HEK293 (cell line): ENCODE measurements around the gene SETD1B.

Source experiments
- CTCF ChIA-PET: fragments of 350-600 bp; formaldehyde crosslinking; extraction: SDS; loops from one replicate; lab custom pipeline; 2021; ENCODE audit warnings: antibody characterized with exemption; lab: Yijun Ruan, JAX
- POLR2A ChIA-PET: fragments of 300-600 bp; formaldehyde crosslinking; extraction: SDS; loops from one replicate; lab custom pipeline; 2020; ENCODE audit warnings: antibody characterized with exemption, inconsistent platforms; lab: Yijun Ruan, JAX
- H3K27ac ChIP-seq: fragments of 200-500 bp; sonication (Bioruptor generic); 2 replicates; pipeline ENCODE4 v1.5.1; 2014; ENCODE audit warnings: low read depth, low read length, control low read depth, inconsistent platforms; ENCODE audit errors: extremely low read depth
- H3K36me3 ChIP-seq, 2 experiments: fragments of 200-500 bp in 1 of 2; sonication (Bioruptor generic) in 1 of 2; 1 replicate in 1 of 2; 2 replicates in 1 of 2; pipeline ENCODE4 v1.5.1; 2014 to 2017; ENCODE audit warnings: inconsistent platforms in 2 of 2, low read length in 2 of 2; ENCODE audit not compliant: control insufficient read depth in 2 of 2, insufficient read depth in 1 of 2
- H3K4me1 ChIP-seq: fragments of 200-500 bp; sonication (Bioruptor generic); 2 replicates; pipeline ENCODE4 v1.5.1; 2014; ENCODE audit warnings: mild to moderate bottlenecking, low read length, inconsistent platforms; ENCODE audit not compliant: control insufficient read depth, insufficient read depth
- H3K4me3 ChIP-seq: 2 replicates; pipeline ENCODE4 v1.5.1; 2011; ENCODE audit warnings: low read depth, mild to moderate bottlenecking, control low read depth, low read length, moderate library complexity
- H3K9me3 ChIP-seq: fragments of 200-500 bp; sonication (Bioruptor generic); 2 replicates; pipeline ENCODE4 v1.5.1; 2014; ENCODE audit warnings: low read depth, low read length, inconsistent platforms; ENCODE audit not compliant: control insufficient read depth, insufficient read depth
- KLF10 ChIP-seq: fragments of 450-650 bp; IDR thresholded peaks from 2 replicates; pipeline ENCODE4 v1.5.1; 2018; ENCODE audit warnings: missing biosample characterization, mild to moderate bottlenecking, missing genetic modification characterization
- KLF17 ChIP-seq: fragments of 450-650 bp; formaldehyde crosslinking; IDR thresholded peaks from 2 replicates; pipeline ENCODE4 v1.5.1; 2016; ENCODE audit warnings: missing biosample characterization, missing genetic modification characterization
- MZF1 ChIP-seq: fragments of 450-650 bp; formaldehyde crosslinking; IDR thresholded peaks from 2 replicates; pipeline ENCODE4 v1.5.1; 2017; ENCODE audit warnings: missing biosample characterization, missing genetic modification characterization, borderline replicate concordance
- PRDM4 ChIP-seq: fragments of 450-650 bp; formaldehyde crosslinking; IDR thresholded peaks from 2 replicates; pipeline ENCODE4 v1.5.1; 2017; ENCODE audit warnings: missing biosample characterization, missing genetic modification characterization
- SETDB1 ChIP-seq: IDR thresholded peaks from one replicate; pipeline ENCODE4 v1.6.1; 2017; ENCODE audit warnings: mild to moderate bottlenecking, low read length, moderate library complexity, mixed read lengths; ENCODE audit not compliant: insufficient read length
- SP2 ChIP-seq: fragments of 450-650 bp; formaldehyde crosslinking; IDR thresholded peaks from 2 replicates; pipeline ENCODE4 v1.5.1; 2016; ENCODE audit warnings: missing biosample characterization, missing genetic modification characterization
- SP7 ChIP-seq: fragments of 450-650 bp; formaldehyde crosslinking; IDR thresholded peaks from 2 replicates; pipeline ENCODE4 v1.5.1; 2016; ENCODE audit warnings: missing biosample characterization, missing genetic modification characterization
- ZBTB10 ChIP-seq: fragments of 450-650 bp; formaldehyde crosslinking; IDR thresholded peaks from 2 replicates; pipeline ENCODE4 v1.5.1; 2016; ENCODE audit warnings: missing biosample characterization, missing genetic modification characterization
- ZBTB21 ChIP-seq: fragments of 450-650 bp; formaldehyde crosslinking; IDR thresholded peaks from 2 replicates; pipeline ENCODE4 v1.5.1; 2017; ENCODE audit warnings: missing biosample characterization, missing genetic modification characterization
- ZBTB48 ChIP-seq: fragments of 450-650 bp; formaldehyde crosslinking; IDR thresholded peaks from 2 replicates; pipeline ENCODE4 v1.5.1; 2016; ENCODE audit warnings: missing biosample characterization, missing genetic modification characterization
- ZBTB8A ChIP-seq: fragments of 450-650 bp; formaldehyde crosslinking; IDR thresholded peaks from 2 replicates; pipeline ENCODE4 v1.5.1; 2016; ENCODE audit warnings: missing biosample characterization, missing genetic modification characterization
- ZNF10 ChIP-seq: fragments of 450-650 bp; formaldehyde crosslinking; IDR thresholded peaks from 2 replicates; pipeline ENCODE4 v1.5.1; 2017; ENCODE audit warnings: missing biosample characterization, missing genetic modification characterization
- ZNF24 ChIP-seq: fragments of 450-650 bp; formaldehyde crosslinking; IDR thresholded peaks from 2 replicates; pipeline ENCODE4 v1.5.1; 2016; ENCODE audit warnings: missing biosample characterization, missing genetic modification characterization
- ZNF324 ChIP-seq: fragments of 450-650 bp; formaldehyde crosslinking; IDR thresholded peaks from 2 replicates; pipeline ENCODE4 v1.5.1; 2016; ENCODE audit warnings: missing biosample characterization, missing genetic modification characterization
- ZNF362 ChIP-seq: fragments of 450-650 bp; formaldehyde crosslinking; IDR thresholded peaks from 2 replicates; pipeline ENCODE4 v1.5.1; 2016; ENCODE audit warnings: missing biosample characterization, missing genetic modification characterization
- ZNF518A ChIP-seq: fragments of 450-650 bp; formaldehyde crosslinking; conservative IDR thresholded peaks from 2 replicates; pipeline ENCODE4 v1.5.1; 2016; ENCODE audit warnings: low read depth, missing biosample characterization, missing genetic modification characterization
- ZNF580 ChIP-seq: fragments of 450-650 bp; formaldehyde crosslinking; IDR thresholded peaks from 2 replicates; pipeline ENCODE4 v1.5.1; 2016; ENCODE audit warnings: missing biosample characterization, missing genetic modification characterization
- ZSCAN4 ChIP-seq: fragments of 450-650 bp; formaldehyde crosslinking; IDR thresholded peaks from 2 replicates; pipeline ENCODE4 v1.5.1; 2017; ENCODE audit warnings: missing biosample characterization, missing genetic modification characterization

Gene SETD1B

GRCh38 chr12:121812320-121812871, 8.6 kb downstream of the SETD1B start:
- peaks cover 5% of the 10 kb centered on the region; the same call in 1 of the 2 replicates for H3K4me1 ChIP-seq
- CTCF ChIA-PET, result interaction anchor here (0.6 to 15.1 kb wide), 25 partner anchors 8 to 115 kb away, joined by 3 to 393 read pairs (median 5); partner anchors contain the start of gene RHOF
- POLR2A ChIA-PET, result interaction anchor here (1.4 to 7.5 kb wide), 4 partner anchors 10 to 76 kb away, joined by 3 to 165 read pairs (median 15); partner anchors contain the start of genes PSMD9 and RHOF
- no peaks in the 10 kb centered on the region for H3K9me3 ChIP-seq
- peak overlapping the region; percentile 34; the same call in 1 of the 2 replicates for H3K27ac ChIP-seq
- H3K4me3 ChIP-seq, result peak overlapping the region; percentile 20
- H3K36me3 ChIP-seq, result peaks cover 21 to 88% of the 10 kb centered on the region in 2 experiments
- TF ChIP-seq ZNF518A, result no peak
- TF ChIP-seq ZNF24 (tag by site-specific recombination), result peak; percentile 89
- 0 out of 2 replicates have a peak, but pooled peaks have one; percentile 50 for TF ChIP-seq KLF10
- no peak for TF ChIP-seq ZNF10 (tag by site-specific recombination)
- TF ChIP-seq ZNF580 (tag by site-specific recombination), result 0 out of 2 replicates have a peak, but pooled peaks have one; percentile 38
- peak; percentile 27; the same call in 1 of the 2 replicates for TF ChIP-seq SP2 (tag by site-specific recombination)
- no peak for TF ChIP-seq ZNF362 (tag by site-specific recombination)
- TF ChIP-seq ZNF324, result peak; percentile 35; the same call in 1 of the 2 replicates
- TF ChIP-seq PRDM4 (tag by site-specific recombination), result 0 out of 2 replicates have a peak, but pooled peaks have one; percentile 15
- no peak for TF ChIP-seq KLF17 (tag by site-specific recombination)
- TF ChIP-seq ZSCAN4 (tag by site-specific recombination), result 0 out of 2 replicates have a peak, but pooled peaks have one; percentile 18
- TF ChIP-seq MZF1 (tag by site-specific recombination), result 0 out of 2 replicates have a peak, but pooled peaks have one; percentile 23
- peak; percentile 75 for TF ChIP-seq ZBTB8A
- no peak for TF ChIP-seq SETDB1
- TF ChIP-seq SP7, result 0 out of 2 replicates have a peak, but pooled peaks have one; percentile 14
- TF ChIP-seq ZBTB10, result peak; percentile 79
- TF ChIP-seq ZBTB21 (tag by site-specific recombination), result no peak
- TF ChIP-seq ZBTB48, result no peak
